SJSA1 (cell line): ENCODE measurements around the gene RAMACL. TPM values are rescaled to one million over a fixed set of nuclear protein-coding genes. Genes with fewer than 3 reads are reported as not detected.
"Not testable (repeated sequence)": the region's sequence is repeated elsewhere in the genome, so short reads cannot be mapped to it uniquely, and the experiment has no call there.

Experiments used
- DNase-seq, 2 experiments: peaks; one replicate each; pipeline ENCODE4 v3.0.0-alpha.2; 2015 to 2020; ENCODE audit warnings: low spot score in 2 of 2, low read depth in 1 of 2
- H3K27ac ChIP-seq: fragments of 250-450 bp; sonication (Bioruptor Pico); 2 replicates; pipeline ENCODE4 v1.5.1; 2020; ENCODE audit warnings: mild to moderate bottlenecking, moderate library complexity
- H3K27me3 ChIP-seq: fragments of 250-450 bp; sonication (Bioruptor Pico); replicated peaks from 2 replicates; pipeline ENCODE4 v1.5.1; 2020; ENCODE audit warnings: mild to moderate bottlenecking, moderate library complexity
- H3K36me3 ChIP-seq: fragments of 250-450 bp; sonication (Bioruptor Pico); 2 replicates; pipeline ENCODE4 v1.5.1; 2020; ENCODE audit warnings: mild to moderate bottlenecking
- H3K4me1 ChIP-seq: fragments of 250-450 bp; sonication (Bioruptor Pico); replicated peaks from 2 replicates; pipeline ENCODE4 v1.6.1; 2021; ENCODE audit warnings: mild to moderate bottlenecking
- H3K4me3 ChIP-seq: fragments of 250-450 bp; sonication (Bioruptor Pico); 2 replicates; pipeline ENCODE4 v1.5.1; 2020; ENCODE audit warnings: mild to moderate bottlenecking
- H3K9me3 ChIP-seq: fragments of 250-450 bp; sonication (Bioruptor Pico); replicated peaks from 2 replicates; pipeline ENCODE4 v1.5.1; 2020; ENCODE audit warnings: mild to moderate bottlenecking
- total RNA-seq: library from RNA; depleted of rRNA; stranded (reverse); fragments of >200 nt; shearing (Covaris generic); gene quantifications from 2 replicates; pipeline ENCODE4 v1.2.3, GENCODE V29; 2014; rRNA removed

RAMACL gene
- 0.24 and 0.50 TPM in 2 replicates for total RNA-seq

GRCh38 chr6:166586424-166587156 is at the start of gene RAMACL:
Gene RAMACL (minus strand): TSS chr6:166586678. CDS start chr6:166586477, 201 bp downstream.
- no peaks in the 10 kb centered on the region for H3K9me3 ChIP-seq
- no peaks in the 10 kb centered on the region for H3K36me3 ChIP-seq
- peaks cover 17% of the 10 kb centered on the region for H3K4me1 ChIP-seq
- DNase-seq: no peak
- no peak within 1 kb of the TSS for H3K4me3 ChIP-seq
- H3K27me3 ChIP-seq: no peaks in the 10 kb centered on the region
- H3K27ac ChIP-seq: no peak within 1 kb of the TSS

- H3K9me3 ChIP-seq: no peaks in the 10 kb centered on the region
- H3K4me3 ChIP-seq: no peak overlapping the region
- H3K27ac ChIP-seq: no peak overlapping the region
- no peak for DNase-seq
- no peaks in the 10 kb centered on the region for H3K4me1 ChIP-seq
- H3K27me3 ChIP-seq: no peaks in the 10 kb centered on the region
- H3K36me3 ChIP-seq: no peaks in the 10 kb centered on the region
These were observed 48.8 kb upstream of the RAMACL start for GRCh38 chr6:166635013-166635970.

- not testable (repeated sequence) for H3K9me3 ChIP-seq, H3K4me3 ChIP-seq, H3K27me3 ChIP-seq, H3K4me1 ChIP-seq, DNase-seq, H3K27ac ChIP-seq, H3K36me3 ChIP-seq
These were observed 48.1 kb upstream of the RAMACL start for GRCh38 chr6:166634581-166634980.

GRCh38 chr6:166633732-166634535 is 47.5 kb upstream of the RAMACL start:
- Histone ChIP-seq H3K4me3 (no peak overlapping the region), H3K27ac (no peak overlapping the region), H3K4me1 (0 out of 2 replicates have a peak, but pooled peaks cover under 1% of the 10 kb centered on the region), H3K36me3 (no peaks in the 10 kb centered on the region), H3K27me3 (no peaks in the 10 kb centered on the region), H3K9me3 (no peaks in the 10 kb centered on the region)
- no peak for DNase-seq

- Histone ChIP-seq H3K4me3 (no peak overlapping the region), H3K27ac (no peak overlapping the region), H3K4me1 (peaks cover 8% of the 10 kb centered on the region; the same call in 1 of the 2 replicates), H3K36me3 (no peaks in the 10 kb centered on the region), H3K27me3 (no peaks in the 10 kb centered on the region), H3K9me3 (no peaks in the 10 kb centered on the region)
- no peak for DNase-seq
These were observed 46.3 kb upstream of the RAMACL start for GRCh38 chr6:166632731-166633130.

GRCh38 chr6:166630462-166630861 is 44.0 kb upstream of the RAMACL start:
- no peak for DNase-seq
- H3K4me1 ChIP-seq: peaks cover 23% of the 10 kb centered on the region
- no peak overlapping the region for H3K27ac ChIP-seq
- H3K36me3 ChIP-seq: 0 out of 2 replicates have a peak, but pooled peaks cover 4% of the 10 kb centered on the region
- no peaks in the 10 kb centered on the region for H3K27me3 ChIP-seq
- H3K4me3 ChIP-seq: no peak overlapping the region
- no peaks in the 10 kb centered on the region for H3K9me3 ChIP-seq

- Histone ChIP-seq H3K27ac (no peak overlapping the region), H3K4me1 (peaks cover 25% of the 10 kb centered on the region), H3K27me3 (no peaks in the 10 kb centered on the region), H3K36me3 (0 out of 2 replicates have a peak, but pooled peaks cover 4% of the 10 kb centered on the region), H3K9me3 (no peaks in the 10 kb centered on the region), H3K4me3 (no peak overlapping the region)
- DNase-seq: no peak
These were observed 43.1 kb upstream of the RAMACL start for GRCh38 chr6:166629628-166630027.

GRCh38 chr6:166627875-166628801 is 41.7 kb upstream of the RAMACL start:
- peak; percentile 69 to 91 for DNase-seq
- H3K4me1 ChIP-seq: peaks cover 25% of the 10 kb centered on the region
- peak overlapping the region; percentile 45 for H3K4me3 ChIP-seq
- H3K9me3 ChIP-seq: no peaks in the 10 kb centered on the region
- H3K27ac ChIP-seq: peak overlapping the region; percentile 56
- H3K36me3 ChIP-seq: 0 out of 2 replicates have a peak, but pooled peaks cover 4% of the 10 kb centered on the region
- H3K27me3 ChIP-seq: no peaks in the 10 kb centered on the region

- Histone ChIP-seq H3K27ac (peak within 1 kb of the TSS; percentile 56), H3K27me3 (no peaks in the 10 kb centered on the region), H3K4me3 (peak within 1 kb of the TSS; percentile 89), H3K4me1 (peaks cover 25% of the 10 kb centered on the region), H3K9me3 (no peaks in the 10 kb centered on the region), H3K36me3 (0 out of 2 replicates have a peak, but pooled peaks cover 4% of the 10 kb centered on the region)
- peak; percentile 98 to 100 for DNase-seq
These were observed 40.8 kb upstream of the RAMACL start, which contains the start of gene RPS6KA2 for GRCh38 chr6:166627033-166627874. Gene RPS6KA2 (minus strand): TSS chr6:166627251. CDS start chr6:166627019, 232 bp downstream.

GRCh38 chr6:166626177-166627032 is 39.9 kb upstream of the RAMACL start:
- Histone ChIP-seq H3K4me1 (peaks cover 25% of the 10 kb centered on the region), H3K9me3 (no peaks in the 10 kb centered on the region), H3K4me3 (peak overlapping the region; percentile 89), H3K36me3 (0 out of 2 replicates have a peak, but pooled peaks cover 4% of the 10 kb centered on the region), H3K27me3 (no peaks in the 10 kb centered on the region), H3K27ac (no peak overlapping the region)
- DNase-seq: peak; percentile 28 to 31

- no peak overlapping the region for H3K4me3 ChIP-seq
- no peaks in the 10 kb centered on the region for H3K9me3 ChIP-seq
- 0 out of 2 replicates have a peak, but pooled peaks cover 4% of the 10 kb centered on the region for H3K36me3 ChIP-seq
- no peaks in the 10 kb centered on the region for H3K27me3 ChIP-seq
- H3K4me1 ChIP-seq: peaks cover 29% of the 10 kb centered on the region
- H3K27ac ChIP-seq: no peak overlapping the region
- DNase-seq: peak in 1 of 2 experiments; percentile 15
These were observed 38.9 kb upstream of the RAMACL start for GRCh38 chr6:166625356-166625755.
